Measurements from ENCODE around the gene TBC1D7. TPM values are rescaled to one million over a fixed set of nuclear protein-coding genes. Genes with fewer than 3 reads are reported as not detected.
"Not testable (repeated sequence)": the region's sequence is repeated elsewhere in the genome, so short reads cannot be mapped to it uniquely, and the experiment has no call there.

TBC1D7 gene
- total RNA-seq, 2 experiments from 2014 or later = 19.0 to 23.5 TPM

DNA sequence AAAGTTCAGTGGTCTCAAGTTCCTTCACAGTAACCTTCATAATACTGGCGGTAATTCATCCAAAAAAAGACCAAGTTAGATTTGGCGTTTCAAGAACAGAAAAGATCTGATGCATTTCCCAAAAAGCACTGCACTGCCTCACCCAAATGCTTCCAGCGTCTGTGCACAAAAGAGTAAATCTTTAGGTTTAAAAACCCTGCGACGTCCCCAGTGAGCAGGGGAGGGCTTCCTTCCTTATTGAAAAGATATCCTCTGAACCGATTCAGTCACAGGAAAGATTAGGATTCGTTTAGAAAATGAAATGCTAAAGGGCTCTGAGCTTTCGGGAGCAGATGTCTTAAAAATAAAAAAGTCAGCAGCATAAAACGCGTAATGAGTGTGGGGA is 654 bp downstream of the TBC1D7 start:
- H3K27ac Mint-ChIP-seq = peak overlapping the region; percentile 91
- ATAC-seq (ENCODE audit: low read depth) (peak; percentile 2), DNase-seq (no peak)
- no peaks in the 10 kb centered on the region for H3K9me3 Mint-ChIP-seq
- H3K36me3 Mint-ChIP-seq = peaks cover 6% of the 10 kb centered on the region
- POLR2A ChIA-PET = interaction anchor here (1.0 to 2.8 kb wide), 14 partner anchors 7 to 487 kb away, joined by 3 to 36 read pairs (median 7); partner anchors contain the start of genes GFOD1, MCUR1, NOL7 and SIRT5
- H3K4me3 Mint-ChIP-seq = peak overlapping the region; percentile 93
- H3K27me3 Mint-ChIP-seq = no peaks in the 10 kb centered on the region
- H3K4me1 Mint-ChIP-seq = peaks cover 20% of the 10 kb centered on the region

DNA sequence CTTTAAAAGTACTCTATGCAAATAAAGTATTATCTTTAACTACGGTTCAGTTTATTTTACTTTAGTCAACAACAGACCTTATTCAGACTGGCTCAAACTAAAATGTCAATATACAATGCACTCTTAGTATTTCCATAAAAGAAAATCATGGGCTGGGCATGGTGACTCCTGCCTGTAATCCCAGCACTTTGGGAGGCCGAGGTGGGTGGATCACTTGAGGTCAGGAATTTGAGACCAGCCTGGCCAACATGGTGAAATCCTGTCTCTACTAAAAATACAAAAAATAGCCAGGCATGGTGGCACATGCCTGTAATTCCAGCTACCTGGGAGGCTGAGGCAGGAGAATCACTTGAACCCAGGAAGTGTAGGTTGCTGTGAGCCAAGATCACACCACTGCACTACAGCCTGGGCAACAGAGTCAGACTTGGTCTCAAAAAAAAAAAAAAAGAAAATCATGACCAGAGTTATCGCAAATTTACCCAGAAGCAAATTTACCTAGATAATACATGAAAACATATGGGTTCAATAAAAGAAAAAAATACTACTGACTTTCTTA is 2.2 kb downstream of the TBC1D7 start:
- H3K27ac Mint-ChIP-seq; DNase-seq; H3K27me3 Mint-ChIP-seq; ATAC-seq (ENCODE audit: low read depth); H3K9me3 Mint-ChIP-seq; H3K4me3 Mint-ChIP-seq: not testable (repeated sequence)
- Mint-ChIP-seq H3K36me3 (peaks cover 12% of the 10 kb centered on the region), H3K4me1 (peaks cover 20% of the 10 kb centered on the region)
- POLR2A ChIA-PET = interaction anchor here (0.7 kb wide), 1 partner anchor 111 kb away, joined by 3 read pairs; no protein-coding TSS in a partner anchor

DNA sequence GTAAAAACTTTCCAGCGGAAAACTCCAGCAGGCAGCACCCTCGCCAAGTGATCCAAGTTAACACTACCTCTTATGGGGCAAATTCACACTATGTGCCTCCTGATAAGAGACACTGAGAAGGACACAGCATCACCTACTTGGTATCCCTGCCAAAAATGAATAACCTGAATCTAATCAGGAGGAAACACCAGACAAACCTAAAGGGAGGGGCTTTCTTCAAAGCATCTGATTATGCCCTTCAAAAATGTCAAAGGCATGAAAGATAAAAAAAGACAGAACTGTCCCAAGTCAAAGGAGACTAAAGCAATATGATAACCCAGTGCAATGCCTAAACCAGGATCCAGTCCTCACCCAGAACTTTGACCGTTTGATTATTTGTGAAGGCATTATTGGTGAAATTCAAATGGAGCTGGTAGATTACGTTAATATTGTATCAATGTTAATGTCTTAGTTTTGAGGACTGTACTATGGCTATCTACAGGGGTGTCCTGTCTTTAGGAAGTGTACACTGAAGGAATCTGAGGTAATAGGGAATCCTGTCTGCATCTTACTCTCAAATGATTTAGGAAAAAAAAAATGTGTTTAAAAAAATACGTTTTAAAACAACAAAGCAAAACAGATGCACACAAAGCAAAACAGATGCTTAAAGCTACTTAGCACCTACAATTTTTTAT is 8.3 kb downstream of the TBC1D7 start:
- ATAC-seq (ENCODE audit: low read depth) (no peak), DNase-seq (no peak)
- Mint-ChIP-seq H3K36me3 (peaks cover 37% of the 10 kb centered on the region), H3K27me3 (no peaks in the 10 kb centered on the region), H3K27ac (no peak overlapping the region), H3K9me3 (no peaks in the 10 kb centered on the region), H3K4me1 (no peaks in the 10 kb centered on the region), H3K4me3 (no peak overlapping the region)
- POLR2A ChIA-PET = interaction anchor here (0.6 to 0.7 kb wide), 2 partner anchors 8 to 140 kb away, joined by 4 read pairs; partner anchors contain the start of gene TBC1D7

DNA sequence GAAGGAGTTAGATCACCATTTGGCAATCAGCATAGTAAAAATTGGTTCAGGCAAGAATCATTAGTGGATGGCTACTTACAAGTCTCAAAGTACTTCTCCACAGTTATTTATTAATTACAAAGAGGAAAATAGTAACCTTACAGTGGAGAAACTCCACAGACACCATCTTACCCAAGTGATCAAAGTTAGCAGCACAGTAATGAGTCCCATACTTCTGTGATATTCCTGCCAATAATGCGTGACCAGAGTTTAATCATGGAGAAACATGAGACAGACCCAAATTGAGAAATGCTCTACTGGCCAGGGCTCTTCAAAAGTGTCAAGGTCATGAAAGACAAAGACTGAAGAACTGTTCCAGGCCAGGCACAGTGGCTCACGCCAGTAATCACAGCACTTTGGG is 9.5 kb downstream of the TBC1D7 start:
- Mint-ChIP-seq H3K36me3 (peaks cover 35% of the 10 kb centered on the region), H3K27me3 (no peaks in the 10 kb centered on the region), H3K9me3 (no peaks in the 10 kb centered on the region), H3K4me3 (no peak overlapping the region), H3K27ac (no peak overlapping the region), H3K4me1 (no peaks in the 10 kb centered on the region)
- DNase-seq (no peak), ATAC-seq (ENCODE audit: low read depth) (no peak)
- POLR2A ChIA-PET = no interaction called here

DNA sequence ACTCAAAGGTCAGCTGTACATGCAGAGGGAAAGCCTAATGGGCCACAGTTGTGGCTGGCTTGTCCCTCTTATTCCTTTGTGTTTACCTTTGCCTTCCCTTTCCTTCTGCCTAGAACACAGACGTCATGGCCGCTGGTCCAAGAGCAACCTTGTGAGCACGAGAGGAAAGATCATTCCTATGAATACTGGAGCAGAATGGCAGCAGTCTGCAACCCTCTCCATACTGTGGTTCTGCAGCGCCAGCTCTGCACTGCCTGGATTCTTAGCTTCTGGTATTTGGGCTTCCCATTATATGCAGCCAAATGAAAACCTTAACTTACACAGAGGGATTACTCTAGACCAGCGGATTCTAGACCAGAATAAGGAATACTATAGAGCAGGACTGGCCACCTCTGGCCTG is 12.4 kb downstream of the TBC1D7 start:
- ATAC-seq (ENCODE audit: low read depth) = no peak
- H3K36me3 Mint-ChIP-seq = peaks cover 34% of the 10 kb centered on the region
- POLR2A ChIA-PET = interaction anchor here (1.4 to 1.8 kb wide), 2 partner anchors 13 to 259 kb away, joined by 3 to 5 read pairs; partner anchors contain the start of genes SIRT5 and TBC1D7
- no peak overlapping the region for H3K27ac Mint-ChIP-seq
- DNase-seq = no peak
- no peaks in the 10 kb centered on the region for H3K9me3 Mint-ChIP-seq
- no peak overlapping the region for H3K4me3 Mint-ChIP-seq
- no peaks in the 10 kb centered on the region for H3K27me3 Mint-ChIP-seq
- peaks cover 2% of the 10 kb centered on the region for H3K4me1 Mint-ChIP-seq

DNA sequence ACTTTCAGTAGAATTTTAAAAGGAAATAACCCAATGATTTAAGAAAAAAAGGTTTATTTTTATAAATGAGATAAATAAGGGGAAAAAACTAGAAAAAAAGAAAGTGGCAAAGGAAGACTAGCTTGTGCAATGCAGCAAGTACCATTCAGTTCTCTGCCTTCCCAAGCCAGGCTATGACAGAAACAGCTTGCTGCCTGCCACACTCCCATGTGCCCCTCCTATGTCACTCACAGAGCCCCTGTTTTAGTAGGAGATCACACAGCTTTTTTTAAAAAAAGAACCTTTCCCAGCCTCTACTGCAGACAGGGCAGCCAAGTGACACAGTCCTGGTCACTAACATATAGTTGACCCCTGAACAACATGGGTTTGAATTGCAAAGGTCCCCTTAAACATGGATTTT is 13.5 kb downstream of the TBC1D7 start:
- Mint-ChIP-seq H3K9me3 (no peaks in the 10 kb centered on the region), H3K27me3 (no peaks in the 10 kb centered on the region), H3K4me3 (no peak overlapping the region), H3K27ac (no peak overlapping the region), H3K36me3 (peaks cover 26% of the 10 kb centered on the region), H3K4me1 (peaks cover 2% of the 10 kb centered on the region)
- ATAC-seq (ENCODE audit: low read depth) (no peak), DNase-seq (no peak)
- POLR2A ChIA-PET = no interaction called here

GRCh38 chr6:13311155-13311554 is 17.2 kb downstream of the TBC1D7 start:
- Mint-ChIP-seq H3K27me3 (no peaks in the 10 kb centered on the region), H3K4me3 (no peak overlapping the region), H3K36me3 (peaks cover 35% of the 10 kb centered on the region), H3K4me1 (peaks cover 4% of the 10 kb centered on the region), H3K9me3 (no peaks in the 10 kb centered on the region), H3K27ac (no peak overlapping the region)
- DNase-seq (no peak), ATAC-seq (ENCODE audit: low read depth) (no peak)
- POLR2A ChIA-PET = no interaction called here

GRCh38 chr6:13308332-13308731 is 20.0 kb downstream of the TBC1D7 start:
- Mint-ChIP-seq H3K27ac (no peak overlapping the region), H3K4me1 (peaks cover 13% of the 10 kb centered on the region), H3K27me3 (no peaks in the 10 kb centered on the region), H3K36me3 (peaks cover 34% of the 10 kb centered on the region), H3K9me3 (no peaks in the 10 kb centered on the region), H3K4me3 (no peak overlapping the region)
- POLR2A ChIA-PET = no interaction called here
- DNase-seq (no peak), ATAC-seq (ENCODE audit: low read depth) (no peak)

GRCh38 chr6:13307508-13307995 is 20.8 kb downstream of the TBC1D7 start:
- no peak overlapping the region for H3K4me3 Mint-ChIP-seq
- peaks cover 21% of the 10 kb centered on the region for H3K4me1 Mint-ChIP-seq
- no peak overlapping the region for H3K27ac Mint-ChIP-seq
- no peaks in the 10 kb centered on the region for H3K9me3 Mint-ChIP-seq
- POLR2A ChIA-PET = no interaction called here
- no peak for ATAC-seq (ENCODE audit: low read depth)
- DNase-seq = no peak
- peaks cover 39% of the 10 kb centered on the region for H3K36me3 Mint-ChIP-seq
- no peaks in the 10 kb centered on the region for H3K27me3 Mint-ChIP-seq

DNA sequence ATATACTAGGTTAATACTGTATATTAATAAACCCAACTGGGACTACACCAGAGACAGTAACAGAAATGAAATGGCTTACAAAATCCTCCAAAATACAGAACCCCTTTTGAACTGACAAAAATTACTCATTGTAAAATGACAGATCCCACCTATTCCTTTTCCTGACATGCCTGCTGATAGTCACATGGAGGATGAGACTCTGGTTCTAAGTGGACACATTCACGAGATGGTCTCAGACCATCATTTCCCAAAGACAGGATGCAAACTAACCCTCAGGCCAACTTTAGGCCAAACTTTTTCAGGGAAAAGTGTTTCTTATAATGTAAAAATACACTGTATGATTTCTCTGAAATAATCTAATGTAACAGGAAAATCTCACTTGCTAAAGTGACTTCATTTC is 22.5 kb downstream of the TBC1D7 start:
- Mint-ChIP-seq H3K4me3 (no peak overlapping the region), H3K27ac (no peak overlapping the region), H3K36me3 (peaks cover 40% of the 10 kb centered on the region), H3K27me3 (no peaks in the 10 kb centered on the region), H3K4me1 (peaks cover 23% of the 10 kb centered on the region), H3K9me3 (no peaks in the 10 kb centered on the region)
- POLR2A ChIA-PET = no interaction called here
- ATAC-seq (ENCODE audit: low read depth) (no peak), DNase-seq (no peak)

- POLR2A ChIA-PET = no interaction called here
- no peak overlapping the region for H3K27ac Mint-ChIP-seq
- DNase-seq (no peak), ATAC-seq (ENCODE audit: low read depth) (no peak)
- H3K27me3 Mint-ChIP-seq = no peaks in the 10 kb centered on the region
- H3K9me3 Mint-ChIP-seq = no peaks in the 10 kb centered on the region
- H3K4me1 Mint-ChIP-seq = peaks cover 23% of the 10 kb centered on the region
- H3K36me3 Mint-ChIP-seq = peaks cover 43% of the 10 kb centered on the region
- no peak overlapping the region for H3K4me3 Mint-ChIP-seq
Observed at GRCh38 chr6:13305288-13305687, 23.0 kb downstream of the TBC1D7 start.

DNA sequence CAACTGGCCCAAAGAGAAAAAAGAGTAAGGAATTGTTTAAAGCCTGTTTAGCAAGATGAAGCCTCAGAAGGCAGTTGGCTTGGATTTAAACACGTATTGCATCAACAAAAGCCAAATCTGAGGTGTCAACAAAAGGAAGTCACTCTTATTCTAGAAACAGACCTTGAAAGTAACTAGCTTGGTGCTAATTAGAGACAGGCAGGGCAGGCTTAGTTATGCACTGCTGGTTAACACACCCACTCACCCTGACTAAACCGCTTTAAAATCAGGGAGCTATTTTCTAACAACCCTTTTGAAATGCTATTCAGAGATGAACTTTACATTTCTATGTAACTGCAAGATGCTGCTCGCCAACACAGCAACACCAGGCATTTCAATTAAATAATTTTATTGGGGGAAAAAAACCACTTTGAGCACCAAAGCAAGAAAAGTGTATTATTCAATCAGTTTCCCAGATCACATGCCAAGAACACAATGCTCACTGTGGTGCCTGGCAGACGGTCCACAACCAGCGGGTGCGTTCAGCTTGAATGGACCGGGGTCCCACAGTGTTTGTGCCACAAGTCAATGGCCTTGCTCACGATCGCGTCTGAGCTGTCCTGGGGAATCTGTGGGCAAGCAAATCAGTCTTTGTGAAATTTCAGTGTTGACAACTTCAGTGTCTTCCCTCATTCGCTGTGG is 23.6 kb downstream of the TBC1D7 start:
- Mint-ChIP-seq H3K36me3 (peaks cover 43% of the 10 kb centered on the region), H3K4me3 (no peak overlapping the region), H3K27me3 (no peaks in the 10 kb centered on the region), H3K9me3 (no peaks in the 10 kb centered on the region), H3K27ac (no peak overlapping the region), H3K4me1 (peaks cover 23% of the 10 kb centered on the region)
- DNase-seq = no peak
- ATAC-seq (ENCODE audit: low read depth) = no peak
- POLR2A ChIA-PET = no interaction called here

GRCh38 chr6:13304101-13304500 is 24.2 kb downstream of the TBC1D7 start:
- H3K4me3 Mint-ChIP-seq = no peak overlapping the region
- no peak for DNase-seq
- no peaks in the 10 kb centered on the region for H3K9me3 Mint-ChIP-seq
- H3K36me3 Mint-ChIP-seq = peaks cover 42% of the 10 kb centered on the region
- H3K4me1 Mint-ChIP-seq = peaks cover 23% of the 10 kb centered on the region
- POLR2A ChIA-PET = interaction anchor here (3.2 kb wide), 1 partner anchor 24 kb away, joined by 21 read pairs; the partner anchor contains the start of gene TBC1D7
- H3K27me3 Mint-ChIP-seq = no peaks in the 10 kb centered on the region
- no peak for ATAC-seq (ENCODE audit: low read depth)
- no peak overlapping the region for H3K27ac Mint-ChIP-seq
